Measurements from ENCODE around the gene ARHGEF6.

Gene ARHGEF6

GRCh38 chrX:136694431-136695087 lies 86.2 kb downstream of the ARHGEF6 start:
- DNase-seq (ENCODE audit: low read depth), result peak; percentile 62

- peak; percentile 26 for DNase-seq (ENCODE audit: low read depth)
These were observed 88.5 kb downstream of the ARHGEF6 start for GRCh38 chrX:136692271-136692670.

- DNase-seq (ENCODE audit: low read depth), result peak; percentile 35
These were observed 89.5 kb downstream of the ARHGEF6 start for GRCh38 chrX:136691028-136691809.

- peak; percentile 72 for DNase-seq (ENCODE audit: low read depth)
These were observed 91.3 kb downstream of the ARHGEF6 start for GRCh38 chrX:136689436-136689835.

- no peak for DNase-seq (ENCODE audit: low read depth)
These were observed 93.3 kb downstream of the ARHGEF6 start for GRCh38 chrX:136687457-136687856.

- DNase-seq (ENCODE audit: low read depth), result no peak
These were observed 96.6 kb downstream of the ARHGEF6 start for GRCh38 chrX:136684120-136684519.

- no peak for DNase-seq (ENCODE audit: low read depth)
These were observed 101.2 kb downstream of the ARHGEF6 start for GRCh38 chrX:136679531-136679930.

GRCh38 chrX:136674270-136674985 lies 106.3 kb downstream of the ARHGEF6 start:
- no peak for DNase-seq (ENCODE audit: low read depth)

- no peak for DNase-seq (ENCODE audit: low read depth)
These were observed 109.6 kb downstream of the ARHGEF6 start for GRCh38 chrX:136671006-136671610.

GRCh38 chrX:136667446-136668168 lies 113.1 kb downstream of the ARHGEF6 start:
- DNase-seq (ENCODE audit: low read depth), result no peak

- DNase-seq (ENCODE audit: low read depth), result no peak
These were observed 114.6 kb downstream of the ARHGEF6 start for GRCh38 chrX:136666088-136666487.

GRCh38 chrX:136665258-136665900 lies 115.4 kb downstream of the ARHGEF6 start:
- no peak for DNase-seq (ENCODE audit: low read depth)

GRCh38 chrX:136662976-136663375 lies 117.8 kb downstream of the ARHGEF6 start:
- DNase-seq (ENCODE audit: low read depth), result no peak

- DNase-seq (ENCODE audit: low read depth), result no peak
These were observed 118.6 kb downstream of the ARHGEF6 start for GRCh38 chrX:136662104-136662503.

GRCh38 chrX:136660896-136661295 lies 119.8 kb downstream of the ARHGEF6 start:
- no peak for DNase-seq (ENCODE audit: low read depth)

- no peak for DNase-seq (ENCODE audit: low read depth)
These were observed 121.6 kb downstream of the ARHGEF6 start for GRCh38 chrX:136659174-136659573.

- DNase-seq (ENCODE audit: low read depth), result no peak
These were observed 122.6 kb downstream of the ARHGEF6 start for GRCh38 chrX:136658151-136658550.

GRCh38 chrX:136656361-136656964 lies 124.3 kb downstream of the ARHGEF6 start:
- no peak for DNase-seq (ENCODE audit: low read depth)

- no peak for DNase-seq (ENCODE audit: low read depth)
These were observed 127.7 kb downstream of the ARHGEF6 start for GRCh38 chrX:136652822-136653723.

GRCh38 chrX:136650811-136651210 lies 129.9 kb downstream of the ARHGEF6 start:
- DNase-seq (ENCODE audit: low read depth), result no peak
